GM20000 (cell line): ENCODE results near the gene BMERB1.
"Not testable (repeated sequence)": the region's sequence is repeated elsewhere in the genome, so short reads cannot be mapped to it uniquely, and the experiment has no call there.

Source experiments
- DNase-seq: peaks from one replicate; pipeline ENCODE4 v3.0.0; 2012; ENCODE audit warnings: low spot score
- TF ChIP-seq, protein P1 (sequence below): IDR thresholded peaks from 2 replicates; pipeline ENCODE4 v1.5.1; 2012; ENCODE audit warnings: mild to moderate bottlenecking, control low read depth; ENCODE audit errors: extremely low read depth, missing control alignments

Gene BMERB1

DNA sequence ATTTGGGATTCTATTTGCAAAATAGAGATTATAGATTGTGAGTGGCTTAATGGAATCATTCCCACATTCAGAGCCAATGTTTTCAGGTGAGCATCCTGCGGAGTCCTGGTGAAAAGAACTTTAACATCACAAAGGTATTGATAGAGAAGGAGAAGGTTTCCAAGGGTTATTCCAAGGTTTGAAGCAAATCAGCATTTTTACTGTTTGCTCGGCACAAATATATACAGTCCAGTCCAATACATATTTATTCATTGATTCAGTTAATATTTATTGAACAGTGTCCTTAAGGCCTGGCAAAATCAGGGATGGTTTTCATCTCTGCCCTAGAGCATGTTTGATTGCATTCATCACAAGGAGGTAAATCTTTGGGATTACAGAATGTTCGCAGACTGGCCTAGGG lies 32.4 kb upstream of the BMERB1 start:
- no peak for DNase-seq
- TF ChIP-seq, protein P1, sequence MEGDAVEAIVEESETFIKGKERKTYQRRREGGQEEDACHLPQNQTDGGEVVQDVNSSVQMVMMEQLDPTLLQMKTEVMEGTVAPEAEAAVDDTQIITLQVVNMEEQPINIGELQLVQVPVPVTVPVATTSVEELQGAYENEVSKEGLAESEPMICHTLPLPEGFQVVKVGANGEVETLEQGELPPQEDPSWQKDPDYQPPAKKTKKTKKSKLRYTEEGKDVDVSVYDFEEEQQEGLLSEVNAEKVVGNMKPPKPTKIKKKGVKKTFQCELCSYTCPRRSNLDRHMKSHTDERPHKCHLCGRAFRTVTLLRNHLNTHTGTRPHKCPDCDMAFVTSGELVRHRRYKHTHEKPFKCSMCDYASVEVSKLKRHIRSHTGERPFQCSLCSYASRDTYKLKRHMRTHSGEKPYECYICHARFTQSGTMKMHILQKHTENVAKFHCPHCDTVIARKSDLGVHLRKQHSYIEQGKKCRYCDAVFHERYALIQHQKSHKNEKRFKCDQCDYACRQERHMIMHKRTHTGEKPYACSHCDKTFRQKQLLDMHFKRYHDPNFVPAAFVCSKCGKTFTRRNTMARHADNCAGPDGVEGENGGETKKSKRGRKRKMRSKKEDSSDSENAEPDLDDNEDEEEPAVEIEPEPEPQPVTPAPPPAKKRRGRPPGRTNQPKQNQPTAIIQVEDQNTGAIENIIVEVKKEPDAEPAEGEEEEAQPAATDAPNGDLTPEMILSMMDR = no peak

DNA sequence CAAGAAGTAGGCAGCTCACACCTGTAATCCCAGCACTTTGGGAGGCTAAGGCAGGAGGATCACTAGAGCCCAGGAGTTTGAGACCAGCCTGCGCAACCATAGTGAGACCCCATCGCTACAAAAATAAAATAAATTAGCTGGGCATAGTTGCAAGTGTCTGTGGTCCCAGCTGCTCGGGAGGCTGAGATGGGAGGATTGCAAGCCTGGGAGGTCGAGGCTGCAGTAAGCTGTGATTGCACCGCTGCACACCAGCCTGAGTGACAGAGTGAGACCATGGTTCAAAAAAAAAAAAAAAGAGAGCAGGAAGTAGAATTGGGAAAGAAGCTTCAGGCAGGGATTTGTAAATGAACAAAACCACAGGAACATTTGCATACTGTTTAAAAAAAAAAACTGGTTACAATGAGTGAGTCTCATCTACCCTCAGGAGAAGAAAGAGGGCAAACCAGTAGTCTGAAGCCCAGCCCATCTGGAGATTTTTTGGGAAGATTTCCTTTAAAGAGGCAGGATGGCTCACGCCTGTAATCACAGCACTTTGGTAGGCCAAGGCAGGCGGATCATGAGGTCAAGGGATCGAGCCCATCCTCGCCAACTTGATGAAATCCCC lies 30.9 kb upstream of the BMERB1 start:
- TF ChIP-seq, protein P1 = no peak
- no peak for DNase-seq

DNA sequence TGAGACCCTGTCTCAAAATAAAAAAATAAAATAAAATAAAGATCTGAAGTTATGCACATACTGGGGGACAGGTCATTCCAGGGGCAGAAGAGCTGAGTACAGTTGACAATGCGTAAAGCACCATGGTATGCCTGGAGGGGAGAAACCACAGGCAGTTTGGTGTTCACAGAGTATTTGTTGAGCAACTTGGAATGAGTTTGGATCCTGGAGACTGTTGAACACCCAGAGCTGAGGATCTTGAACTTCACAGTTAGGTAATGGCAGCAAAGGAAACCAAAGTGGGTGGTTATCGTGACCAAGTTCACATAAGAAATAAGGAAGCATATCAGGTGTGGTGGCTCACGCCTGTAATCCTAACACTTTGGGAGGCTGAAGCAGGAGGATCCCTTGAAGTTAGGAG lies 30.3 kb upstream of the BMERB1 start:
- DNase-seq = not testable (repeated sequence)

DNA sequence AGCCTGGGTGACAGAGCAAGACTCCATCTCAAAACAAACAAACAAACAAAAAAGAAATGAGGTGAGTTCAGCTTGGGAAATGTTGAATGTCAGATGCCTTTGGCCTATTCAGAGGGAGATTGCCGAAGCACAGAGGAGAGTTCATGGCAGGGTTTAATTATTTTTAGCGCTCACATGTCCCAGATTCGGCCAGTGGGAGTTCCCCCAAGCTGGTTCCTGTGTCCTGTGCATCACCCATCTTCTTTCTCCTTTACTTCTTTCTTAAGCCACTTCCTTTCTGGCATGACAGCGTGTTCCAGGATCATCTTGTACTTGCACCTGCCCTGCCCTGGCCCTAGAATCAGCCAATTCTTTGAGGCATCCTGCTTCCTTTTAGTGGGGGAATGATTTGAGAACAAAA lies 29.6 kb upstream of the BMERB1 start:
- no peak for DNase-seq
- TF ChIP-seq, protein P1 = no peak

DNA sequence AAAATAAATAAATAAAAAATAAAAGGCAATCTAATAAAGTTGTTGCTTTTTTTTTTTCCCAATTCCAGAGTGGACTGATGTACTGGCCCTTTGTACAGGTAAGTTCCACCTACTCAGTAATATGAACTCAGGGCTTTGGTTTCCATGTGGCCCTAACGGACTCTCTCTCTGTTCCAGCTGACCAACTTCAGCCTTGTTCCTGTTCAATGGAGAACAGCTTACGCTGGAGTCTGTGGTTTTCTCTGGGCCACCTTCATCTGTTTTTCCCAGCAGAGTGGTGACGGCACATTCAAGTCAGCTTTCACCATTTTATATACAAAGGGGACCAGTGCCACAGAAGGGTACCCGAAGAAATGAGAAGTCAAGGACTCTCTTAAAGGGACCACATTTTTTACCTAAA lies 26.6 kb upstream of the BMERB1 start:
- DNase-seq = not testable (repeated sequence)

DNA sequence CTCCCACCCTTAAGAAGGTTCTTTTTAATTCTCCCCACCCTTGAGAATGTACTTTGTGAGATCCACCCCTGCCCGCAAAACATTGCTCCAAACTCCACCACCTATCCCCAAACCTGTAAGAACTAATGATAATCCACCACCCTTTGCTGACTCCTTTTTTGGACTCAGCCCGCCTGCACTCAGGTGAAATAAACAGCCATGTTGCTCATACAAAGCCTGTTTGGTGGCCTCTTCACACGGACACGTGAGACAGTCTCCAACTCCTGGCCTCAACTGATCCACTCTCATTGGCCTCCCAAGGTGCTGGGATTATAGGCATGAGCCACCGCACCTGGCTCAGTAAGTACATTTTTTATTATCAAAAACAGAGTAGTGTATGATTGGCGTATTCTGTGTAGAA lies 24.9 kb upstream of the BMERB1 start:
- not testable (repeated sequence) for DNase-seq

DNA sequence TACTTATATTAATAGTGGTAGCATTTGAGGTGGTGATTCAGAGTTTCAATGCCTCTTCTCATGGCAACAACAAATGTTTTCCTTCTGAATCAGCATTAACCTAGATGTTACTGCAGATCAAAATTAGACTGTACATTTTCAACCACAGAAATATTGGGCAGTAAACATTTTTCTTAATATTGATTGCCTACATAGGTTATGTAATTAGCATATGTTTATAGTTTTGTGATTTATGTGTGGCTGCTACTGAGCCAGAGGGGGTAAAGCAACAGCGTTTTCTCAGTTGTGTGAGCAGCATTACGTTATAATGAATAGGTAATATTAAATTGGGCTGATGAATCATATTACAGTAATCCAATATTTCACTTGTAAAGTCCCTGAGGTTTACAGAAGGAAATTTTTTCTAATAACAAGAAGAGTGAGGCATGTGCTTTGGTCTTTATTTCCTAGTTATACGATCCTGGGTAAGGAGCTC lies 18.8 kb upstream of the BMERB1 start:
- no peak for DNase-seq
- TF ChIP-seq, protein P1 = no peak

DNA sequence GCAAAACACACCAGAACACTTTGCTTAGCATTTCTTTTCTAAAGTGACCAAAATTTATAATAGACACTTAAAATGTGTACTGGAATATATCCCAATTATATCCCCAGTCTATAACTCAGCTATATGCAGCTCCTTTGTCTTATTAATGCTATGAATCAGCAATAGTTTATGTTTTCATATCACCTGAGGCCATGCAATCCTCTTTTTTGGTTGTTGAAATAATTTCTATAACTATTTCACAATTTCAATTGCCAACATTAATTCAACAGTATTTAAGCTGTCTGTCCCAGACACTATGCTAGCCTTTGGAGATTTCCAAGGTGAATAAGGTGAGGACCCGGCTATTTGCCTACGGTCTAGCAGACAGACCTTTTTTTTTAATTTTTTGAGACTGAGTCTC lies 17.2 kb upstream of the BMERB1 start:
- TF ChIP-seq, protein P1 = no peak
- no peak for DNase-seq

DNA sequence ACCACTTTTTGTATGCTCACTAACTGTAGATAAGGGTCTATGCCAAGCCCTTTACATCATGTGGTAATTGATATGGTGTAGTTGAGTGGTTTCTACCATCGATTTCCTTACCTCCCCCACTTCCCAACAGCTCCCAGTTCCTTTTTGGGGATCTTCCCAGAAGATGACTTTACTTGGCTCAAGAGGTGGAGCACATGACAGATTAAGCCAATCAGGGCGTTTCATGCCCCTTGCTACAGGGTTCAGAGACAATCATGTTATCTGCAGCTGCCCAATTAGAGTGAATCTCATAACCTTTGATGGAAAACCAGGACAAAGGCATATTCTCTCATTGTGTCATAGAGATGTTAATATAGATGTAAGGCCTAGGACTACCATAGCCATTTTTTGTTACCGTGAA lies 16.2 kb upstream of the BMERB1 start:
- no peak for DNase-seq
- TF ChIP-seq, protein P1 = no peak

DNA sequence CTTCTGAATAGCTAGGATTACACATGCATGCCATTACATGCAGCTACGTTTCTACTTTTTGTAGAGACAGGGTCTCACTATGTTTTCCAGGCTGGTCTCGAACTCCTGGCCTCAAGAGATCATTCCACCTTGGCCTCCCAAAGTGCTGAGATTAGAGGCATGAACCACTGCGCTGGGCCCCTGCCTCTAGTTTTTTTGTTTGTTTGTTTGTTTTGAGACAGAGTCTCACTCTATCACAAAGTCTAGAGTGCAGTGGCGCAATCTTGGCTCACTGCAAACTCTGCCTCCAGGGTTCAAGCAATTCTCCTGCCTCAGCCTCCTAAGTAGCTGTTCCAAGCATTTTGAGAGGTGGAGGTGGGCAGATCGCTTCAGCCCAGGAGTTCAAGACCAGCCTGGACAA lies 12.7 kb upstream of the BMERB1 start:
- DNase-seq = not testable (repeated sequence)
